Midbrain (tissue), 1 donor: Measurements from ENCODE around the gene NANOS2.
"Not testable (repeated sequence)": the region's sequence is repeated elsewhere in the genome, so short reads cannot be mapped to it uniquely, and the experiment has no call there.

Experiments used
- DNase-seq: peaks from one replicate; lab custom pipeline; 2025; lab: John Stamatoyannopoulos, UW

Gene NANOS2

DNA sequence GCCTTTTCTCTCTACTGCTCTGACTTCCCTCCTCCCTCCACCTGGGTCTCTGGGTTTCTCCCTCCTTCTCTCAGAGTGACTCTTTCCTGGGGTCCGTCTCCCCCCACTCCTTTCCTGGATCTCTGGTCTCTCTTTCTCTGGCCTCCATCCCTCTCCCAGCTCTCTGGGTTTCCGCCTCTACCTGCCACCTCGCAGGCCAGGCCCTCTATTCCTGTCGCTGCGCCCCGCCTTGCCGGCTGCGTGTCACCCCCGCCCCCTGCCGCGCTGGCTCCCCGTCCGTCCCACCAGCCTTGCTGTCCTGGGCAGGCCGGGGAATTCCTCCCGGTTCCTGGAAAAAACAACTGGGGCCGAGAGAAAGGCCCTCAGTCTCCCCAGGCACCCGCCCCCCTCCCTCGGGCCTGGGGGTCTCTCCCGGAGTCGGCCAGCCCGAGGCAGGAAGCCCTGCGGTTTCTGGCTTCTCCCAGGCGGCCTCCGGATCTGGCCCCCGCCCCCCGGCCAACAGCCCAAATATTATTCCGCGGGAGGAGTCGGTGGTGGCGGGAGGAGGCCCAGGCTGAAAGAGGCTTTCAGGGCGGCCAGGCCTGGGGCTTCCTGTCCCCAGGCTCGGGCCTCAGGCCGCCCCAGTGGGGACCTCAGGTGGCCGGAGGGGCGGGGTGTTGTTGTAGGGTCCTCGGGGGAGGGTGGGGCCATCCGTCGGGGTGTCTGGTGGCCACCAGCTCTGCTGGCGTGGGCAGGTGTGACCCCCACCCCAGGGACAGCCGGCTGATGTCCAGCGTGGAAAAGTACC is 38.0 kb downstream of the NANOS2 start:
- no peak for DNase-seq

- no peak for DNase-seq
These were observed 38.5 kb downstream of the NANOS2 start for GRCh38 chr19:45876161-45876410.

GRCh38 chr19:45874620-45874966 is 40.0 kb downstream of the NANOS2 start:
- DNase-seq, result no peak

GRCh38 chr19:45873219-45873772 is 41.3 kb downstream of the NANOS2 start:
- DNase-seq, result no peak

DNA sequence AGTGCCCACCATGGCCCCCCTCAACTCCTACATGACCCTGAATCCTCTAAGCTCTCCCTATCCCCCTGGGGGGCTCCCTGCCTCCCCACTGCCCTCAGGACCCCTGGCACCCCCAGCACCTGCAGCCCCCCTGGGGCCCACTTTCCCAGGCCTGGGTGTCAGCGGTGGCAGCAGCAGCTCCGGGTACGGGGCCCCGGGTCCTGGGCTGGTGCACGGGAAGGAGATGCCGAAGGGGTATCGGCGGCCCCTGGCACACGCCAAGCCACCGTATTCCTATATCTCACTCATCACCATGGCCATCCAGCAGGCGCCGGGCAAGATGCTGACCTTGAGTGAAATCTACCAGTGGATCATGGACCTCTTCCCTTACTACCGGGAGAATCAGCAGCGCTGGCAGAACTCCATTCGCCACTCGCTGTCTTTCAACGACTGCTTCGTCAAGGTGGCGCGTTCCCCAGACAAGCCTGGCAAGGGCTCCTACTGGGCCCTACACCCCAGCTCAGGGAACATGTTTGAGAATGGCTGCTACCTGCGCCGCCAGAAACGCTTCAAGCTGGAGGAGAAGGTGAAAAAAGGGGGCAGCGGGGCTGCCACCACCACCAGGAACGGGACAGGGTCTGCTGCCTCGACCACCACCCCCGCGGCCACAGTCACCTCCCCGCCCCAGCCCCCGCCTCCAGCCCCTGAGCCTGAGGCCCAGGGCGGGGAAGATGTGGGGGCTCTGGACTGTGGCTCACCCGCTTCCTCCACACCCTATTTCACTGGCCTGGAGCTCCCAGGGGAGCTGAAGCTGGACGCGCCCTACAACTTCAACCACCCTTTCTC is 42.3 kb downstream of the NANOS2 start:
- no peak for DNase-seq

- DNase-seq, result no peak
These were observed 43.8 kb downstream of the NANOS2 start for GRCh38 chr19:45870798-45871197.

DNA sequence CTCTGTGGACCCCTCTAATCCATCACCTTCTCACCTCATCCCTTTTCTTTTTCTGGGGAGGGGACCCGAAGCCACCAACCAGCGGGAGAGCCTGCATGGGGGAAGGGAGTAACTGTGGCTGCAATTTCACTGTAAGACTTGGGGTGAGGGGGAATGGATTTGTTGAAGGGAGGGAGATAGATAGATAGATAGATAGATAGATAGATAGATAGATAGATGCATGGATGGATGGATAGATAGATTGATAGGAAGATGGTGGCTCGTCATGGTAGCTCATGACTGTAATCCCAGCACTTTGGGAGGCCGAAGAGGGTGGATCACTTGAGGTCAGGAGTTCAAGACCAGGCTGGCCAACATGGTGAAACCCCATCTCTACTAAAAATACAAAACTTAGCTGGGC is 47.3 kb downstream of the NANOS2 start:
- not testable (repeated sequence) for DNase-seq

DNA sequence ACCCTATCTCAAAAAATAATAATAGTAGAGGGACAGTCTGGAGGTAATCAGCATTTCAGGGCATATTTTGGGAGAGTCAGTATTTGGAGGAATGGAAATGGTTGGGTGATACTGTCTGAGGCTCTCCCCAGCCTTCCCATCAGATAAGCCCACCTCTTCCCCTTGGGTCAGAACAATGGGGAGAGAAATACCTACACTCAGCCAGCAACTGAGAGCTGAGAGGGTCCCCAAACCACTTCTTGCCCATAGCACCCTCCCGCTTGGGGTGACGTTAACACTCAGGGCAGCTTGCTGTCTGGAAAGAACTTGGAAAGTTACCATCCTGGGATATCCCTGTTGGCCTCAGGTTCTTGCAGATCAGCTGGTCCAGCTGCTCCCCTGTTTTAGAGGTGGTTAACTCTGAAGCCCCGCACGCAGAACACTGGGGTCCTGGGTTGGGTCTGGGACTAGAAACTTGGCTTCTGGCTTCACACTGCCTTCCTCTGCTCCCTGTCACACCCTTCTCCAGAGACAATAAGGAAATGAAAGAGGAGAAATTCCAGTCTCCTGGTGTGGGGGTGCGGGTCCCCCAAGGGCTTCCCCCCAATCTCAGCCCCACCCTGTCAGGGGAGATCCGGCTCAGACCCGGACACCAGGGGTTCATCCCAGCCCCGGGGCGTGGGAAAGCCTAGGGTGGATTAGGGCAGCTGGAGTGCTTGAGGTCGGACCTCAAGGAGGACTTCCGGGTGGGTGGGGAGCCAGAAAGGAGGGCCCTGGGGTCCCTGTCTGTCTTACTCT is 48.0 kb downstream of the NANOS2 start:
- no peak for DNase-seq

DNA sequence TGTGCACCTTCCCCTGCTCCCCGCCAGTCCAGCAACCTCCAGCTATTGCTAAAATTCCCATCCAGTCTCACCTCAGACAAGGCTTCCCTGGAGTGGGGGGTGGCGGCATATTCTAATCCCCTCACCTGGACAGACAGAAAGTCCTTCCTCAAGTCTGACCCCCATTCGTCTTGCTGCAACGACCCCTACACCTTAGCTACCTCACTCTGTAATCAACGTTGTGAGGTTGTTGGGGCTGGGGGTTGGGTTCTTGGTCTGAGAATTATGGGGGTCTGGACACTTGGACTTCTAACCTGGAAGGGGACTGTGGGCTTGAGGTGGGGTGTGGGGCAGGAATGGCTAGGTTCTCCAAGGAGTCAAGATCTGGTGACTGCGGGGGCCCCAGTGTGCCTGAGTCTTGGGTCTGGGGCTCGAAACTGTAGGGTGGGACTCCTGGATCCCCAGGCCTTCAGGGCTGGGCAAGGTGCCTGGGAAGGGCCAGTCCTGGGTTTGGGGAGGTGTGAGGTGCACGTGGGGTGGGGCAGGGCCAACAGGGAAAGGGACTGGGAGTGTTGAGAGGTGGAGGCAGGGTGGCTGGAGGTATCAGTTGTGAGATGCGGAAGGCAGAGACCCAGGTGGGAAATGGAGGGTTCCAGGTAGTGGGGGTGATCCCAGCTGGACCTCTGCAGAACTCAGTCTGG is 49.2 kb downstream of the NANOS2 start:
- DNase-seq, result no peak

DNA sequence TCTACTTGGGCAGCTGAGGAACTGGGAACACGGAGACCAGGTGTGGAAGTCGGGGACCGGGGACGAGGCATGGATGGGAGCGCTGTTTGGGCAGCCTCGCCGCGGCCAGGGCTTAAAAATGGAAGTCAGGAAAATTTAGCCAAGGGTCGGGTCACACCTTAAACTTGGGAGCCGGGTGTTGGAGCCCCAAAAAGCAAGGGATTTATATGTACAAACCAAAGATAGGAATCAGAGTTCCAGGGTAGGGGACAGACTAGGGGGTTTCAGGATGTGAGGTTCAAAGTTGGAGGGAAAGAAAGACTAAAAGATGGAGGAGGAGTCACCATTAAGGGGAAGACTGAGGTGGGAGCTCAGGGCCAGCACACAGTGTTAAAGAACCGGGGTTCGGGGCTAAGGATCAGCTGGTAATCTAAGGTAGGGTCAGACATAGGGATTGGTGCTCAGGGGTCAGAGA is 49.9 kb downstream of the NANOS2 start:
- DNase-seq, result no peak

GRCh38 chr19:45863840-45864628 is 50.5 kb downstream of the NANOS2 start, which contains the start of gene FOXA3:
FOXA3 (plus strand) TSS chr19:45864326; CDS start chr19:45864457, 131 bp downstream.
- DNase-seq, result no peak

DNA sequence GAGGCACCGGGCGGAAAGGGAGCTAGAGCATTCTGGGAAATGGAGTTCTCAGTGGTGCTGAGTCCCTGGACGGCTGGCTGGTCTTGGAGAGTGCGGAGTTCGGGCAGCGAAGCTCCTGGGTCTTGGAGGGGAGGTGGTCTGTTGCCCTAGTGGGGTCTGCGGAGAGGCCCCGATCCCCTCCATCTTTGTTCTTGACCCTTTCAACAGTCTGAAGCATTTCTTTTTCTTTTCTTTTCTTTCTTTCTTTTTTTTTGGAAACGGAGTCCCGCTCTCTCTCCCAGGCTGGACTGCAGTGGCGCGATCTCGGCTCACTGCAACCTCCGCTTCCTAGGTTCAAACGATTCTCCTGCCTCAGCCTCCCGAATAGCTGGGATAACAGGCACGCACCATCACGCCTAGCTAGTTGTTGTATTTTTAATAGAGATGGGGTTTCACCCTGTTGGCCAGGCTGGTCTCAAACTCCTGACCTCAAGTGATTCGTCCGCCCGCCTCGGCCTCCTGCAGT is 51.2 kb downstream of the NANOS2 start:
- no peak for DNase-seq
